H1 (cell line): ENCODE data around the gene LCA5L.

ENCODE experiments used
- ASH2L ChIP-seq: fragments of 200-600, 300-600 bp; sonication (generic); IDR thresholded peaks from one replicate; pipeline ENCODE4 v1.7.1; 2017; ENCODE audit warnings: low read length
- BCL11A ChIP-seq, 2 experiments: IDR thresholded peaks; one replicate each; pipeline ENCODE4 v1.6.1; 2011; ENCODE audit warnings: low read depth in 2 of 2, low read length in 2 of 2, mild to moderate bottlenecking in 2 of 2
- CTCF ChIP-seq, 3 experiments: IDR thresholded peaks; 1 replicate in 2 of 3; 2 replicates in 1 of 3; pipeline versions ENCODE4 v1.5.1 to v1.6.1; 2011; ENCODE audit warnings: low read length in 3 of 3, mild to moderate bottlenecking in 3 of 3, inconsistent platforms in 2 of 3, low read depth in 1 of 3, moderate library complexity in 1 of 3; ENCODE audit not compliant: insufficient read depth in 1 of 3; ENCODE audit errors: control extremely low read depth in 1 of 3
- EZH2 ChIP-seq: fragments of 200-600 bp; sonication (generic); IDR thresholded peaks from 2 replicates; pipeline ENCODE4 v1.7.1; 2012; ENCODE audit warnings: low read depth, mild to moderate bottlenecking, moderate library complexity, low read length, inconsistent platforms; ENCODE audit not compliant: severe bottlenecking
- MAFK ChIP-seq: IDR thresholded peaks from 2 replicates; pipeline ENCODE4 v1.6.1; 2012; ENCODE audit warnings: low read depth, mild to moderate bottlenecking, improper control_type of control experiment, low read length
- POLR2A ChIP-seq, 2 experiments: IDR thresholded peaks; 1 replicate in 1 of 2; 2 replicates in 1 of 2; pipeline ENCODE4 v1.6.1; 2011; ENCODE audit warnings: low read depth in 2 of 2, low read length in 2 of 2, mild to moderate bottlenecking in 2 of 2; ENCODE audit errors: control extremely low read depth in 1 of 2
- POLR2AphosphoS5 ChIP-seq: IDR thresholded peaks from 2 replicates; pipeline ENCODE4 v1.6.1; 2011; ENCODE audit warnings: low read depth, low read length
- SP4 ChIP-seq: IDR thresholded peaks from 2 replicates; pipeline ENCODE4 v1.6.1; 2012; ENCODE audit warnings: low read length, inconsistent platforms
- TF ChIP-seq, protein P1 (sequence below): IDR thresholded peaks from 2 replicates; pipeline ENCODE4 v1.6.1; 2012; ENCODE audit warnings: inconsistent platforms

DNA sequence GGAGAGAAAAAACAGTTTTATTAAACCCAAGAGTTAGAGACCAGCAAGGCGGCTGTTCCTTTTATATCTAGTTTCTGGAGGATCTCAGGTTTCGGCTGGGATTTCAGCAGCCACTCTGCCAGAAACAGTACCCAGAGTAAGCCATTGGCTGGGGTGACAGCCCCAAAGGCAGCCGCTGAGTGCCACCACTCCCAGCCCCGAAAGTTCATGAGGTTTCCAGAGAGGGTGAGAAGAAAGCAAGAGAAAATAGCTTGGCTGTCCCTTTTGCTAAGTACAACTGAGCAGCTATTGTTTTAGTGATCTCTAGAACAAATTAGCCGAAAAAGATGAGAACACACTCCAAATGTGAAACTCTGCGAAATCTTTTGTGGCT, 7.4 kb upstream of the LCA5L start:
- TF ChIP-seq, protein P1, sequence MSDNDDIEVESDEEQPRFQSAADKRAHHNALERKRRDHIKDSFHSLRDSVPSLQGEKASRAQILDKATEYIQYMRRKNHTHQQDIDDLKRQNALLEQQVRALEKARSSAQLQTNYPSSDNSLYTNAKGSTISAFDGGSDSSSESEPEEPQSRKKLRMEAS = no peak
- TF ChIP-seq CTCF (IDR thresholded peaks at IDR 0.05; ENCODE audit: control extremely low read depth in 1 of 3, insufficient read depth in 1 of 3, low read depth in 1 of 3, low read length in 3 of 3) = no peak
- TF ChIP-seq MAFK = no peak
- no peak for TF ChIP-seq POLR2AphosphoS5
- TF ChIP-seq POLR2A (IDR thresholded peaks at IDR 0.05; ENCODE audit: control extremely low read depth in 1 of 2, low read depth in 2 of 2, low read length in 2 of 2) = no peak
- no peak for TF ChIP-seq BCL11A (IDR thresholded peaks at IDR 0.05; ENCODE audit: low read depth in 2 of 2, low read length in 2 of 2)
- TF ChIP-seq ASH2L = no peak
- no peak for TF ChIP-seq SP4
- no peak for TF ChIP-seq EZH2
